HEK293 (cell line): ENCODE measurements around the gene YIPF3.

Experiments used
- CTCF ChIA-PET: fragments of 350-600 bp; formaldehyde crosslinking; extraction: SDS; loops from one replicate; lab custom pipeline; 2021; ENCODE audit warnings: antibody characterized with exemption; lab: Yijun Ruan, JAX
- POLR2A ChIA-PET: fragments of 300-600 bp; formaldehyde crosslinking; extraction: SDS; loops from one replicate; lab custom pipeline; 2020; ENCODE audit warnings: antibody characterized with exemption, inconsistent platforms; lab: Yijun Ruan, JAX
- H3K27ac ChIP-seq: fragments of 200-500 bp; sonication (Bioruptor generic); 2 replicates; pipeline ENCODE4 v1.5.1; 2014; ENCODE audit warnings: low read depth, low read length, control low read depth, inconsistent platforms; ENCODE audit errors: extremely low read depth
- H3K36me3 ChIP-seq, 2 experiments: fragments of 200-500 bp in 1 of 2; sonication (Bioruptor generic) in 1 of 2; 1 replicate in 1 of 2; 2 replicates in 1 of 2; pipeline ENCODE4 v1.5.1; 2014 to 2017; ENCODE audit warnings: inconsistent platforms in 2 of 2, low read length in 2 of 2; ENCODE audit not compliant: control insufficient read depth in 2 of 2, insufficient read depth in 1 of 2
- H3K4me1 ChIP-seq: fragments of 200-500 bp; sonication (Bioruptor generic); 2 replicates; pipeline ENCODE4 v1.5.1; 2014; ENCODE audit warnings: mild to moderate bottlenecking, low read length, inconsistent platforms; ENCODE audit not compliant: control insufficient read depth, insufficient read depth
- H3K4me3 ChIP-seq: 2 replicates; pipeline ENCODE4 v1.5.1; 2011; ENCODE audit warnings: low read depth, mild to moderate bottlenecking, control low read depth, low read length, moderate library complexity
- H3K9me3 ChIP-seq: fragments of 200-500 bp; sonication (Bioruptor generic); 2 replicates; pipeline ENCODE4 v1.5.1; 2014; ENCODE audit warnings: low read depth, low read length, inconsistent platforms; ENCODE audit not compliant: control insufficient read depth, insufficient read depth
- BCL11B ChIP-seq: fragments of 450-650 bp; formaldehyde crosslinking; IDR thresholded peaks from 2 replicates; pipeline ENCODE4 v1.5.1; 2016; ENCODE audit warnings: low read depth, missing biosample characterization, missing genetic modification characterization
- FEZF1 ChIP-seq: fragments of 450-650 bp; formaldehyde crosslinking; IDR thresholded peaks from 2 replicates; pipeline ENCODE4 v1.5.1; 2016; ENCODE audit warnings: missing biosample characterization, missing genetic modification characterization
- GLI2 ChIP-seq: fragments of 450-650 bp; formaldehyde crosslinking; IDR thresholded peaks from 2 replicates; pipeline ENCODE4; 2017; ENCODE audit warnings: missing biosample characterization, missing genetic modification characterization, low read depth, borderline replicate concordance
- HOXC10 ChIP-seq: sonication (generic); formaldehyde crosslinking; IDR thresholded peaks from 2 replicates; pipeline ENCODE4 v1.8.1; 2023; ENCODE audit warnings: mild to moderate bottlenecking, missing genetic modification reagents
- MEIS1 ChIP-seq: sonication (generic); formaldehyde crosslinking; IDR thresholded peaks from 2 replicates; pipeline ENCODE4 v1.8.1; 2022; ENCODE audit warnings: missing genetic modification reagents, mild to moderate bottlenecking, borderline replicate concordance
- OSR2 ChIP-seq: fragments of 450-650 bp; formaldehyde crosslinking; IDR thresholded peaks from 2 replicates; pipeline ENCODE4 v1.5.1; 2016; ENCODE audit warnings: missing biosample characterization, missing genetic modification characterization
- OVOL3 ChIP-seq: fragments of 450-650 bp; formaldehyde crosslinking; IDR thresholded peaks from 2 replicates; pipeline ENCODE4 v1.5.1; 2016; ENCODE audit warnings: missing biosample characterization, missing genetic modification characterization
- PATZ1 ChIP-seq: fragments of 450-650 bp; formaldehyde crosslinking; IDR thresholded peaks from 2 replicates; pipeline ENCODE4 v1.5.1; 2016; ENCODE audit warnings: missing biosample characterization, missing genetic modification characterization
- SP2 ChIP-seq: fragments of 450-650 bp; formaldehyde crosslinking; IDR thresholded peaks from 2 replicates; pipeline ENCODE4 v1.5.1; 2016; ENCODE audit warnings: missing biosample characterization, missing genetic modification characterization
- SP3 ChIP-seq: fragments of 450-650 bp; formaldehyde crosslinking; IDR thresholded peaks from 2 replicates; pipeline ENCODE4 v1.5.1; 2016; ENCODE audit warnings: missing biosample characterization, missing genetic modification characterization
- YY2 ChIP-seq: fragments of 450-650 bp; formaldehyde crosslinking; IDR thresholded peaks from 2 replicates; pipeline ENCODE4 v1.5.1; 2016; ENCODE audit warnings: missing biosample characterization, missing genetic modification characterization
- ZBTB20 ChIP-seq: fragments of 450-650 bp; formaldehyde crosslinking; IDR thresholded peaks from 2 replicates; pipeline ENCODE4 v1.5.1; 2016; ENCODE audit warnings: missing biosample characterization, missing genetic modification characterization
- ZFP69B ChIP-seq: fragments of 450-650 bp; formaldehyde crosslinking; IDR thresholded peaks from 2 replicates; pipeline ENCODE4 v1.5.1; 2016; ENCODE audit warnings: missing biosample characterization, missing genetic modification characterization
- ZNF121 ChIP-seq: fragments of 450-650 bp; formaldehyde crosslinking; IDR thresholded peaks from 2 replicates; pipeline ENCODE4 v1.5.1; 2016; ENCODE audit warnings: missing biosample characterization, missing genetic modification characterization
- ZNF184 ChIP-seq: fragments of 450-650 bp; IDR thresholded peaks from 2 replicates; pipeline ENCODE4 v1.5.1; 2018; ENCODE audit warnings: missing biosample characterization, mild to moderate bottlenecking, missing genetic modification characterization
- ZNF223 ChIP-seq: fragments of 450-650 bp; formaldehyde crosslinking; IDR thresholded peaks from 2 replicates; pipeline ENCODE4 v1.5.1; 2016; ENCODE audit warnings: missing biosample characterization, missing genetic modification characterization
- ZNF248 ChIP-seq: fragments of 450-650 bp; formaldehyde crosslinking; IDR thresholded peaks from 2 replicates; pipeline ENCODE4 v1.5.1; 2017; ENCODE audit warnings: missing biosample characterization, missing genetic modification characterization
- ZNF324 ChIP-seq: fragments of 450-650 bp; formaldehyde crosslinking; IDR thresholded peaks from 2 replicates; pipeline ENCODE4 v1.5.1; 2016; ENCODE audit warnings: missing biosample characterization, missing genetic modification characterization
- ZNF433 ChIP-seq: fragments of 450-650 bp; formaldehyde crosslinking; IDR thresholded peaks from 2 replicates; pipeline ENCODE4 v1.5.1; 2016; ENCODE audit warnings: missing biosample characterization, missing genetic modification characterization, low read depth
- ZNF488 ChIP-seq: fragments of 450-650 bp; formaldehyde crosslinking; IDR thresholded peaks from 2 replicates; pipeline ENCODE4 v1.5.1; 2016; ENCODE audit warnings: missing biosample characterization, missing genetic modification characterization
- ZNF558 ChIP-seq: fragments of 450-650 bp; formaldehyde crosslinking; IDR thresholded peaks from 2 replicates; pipeline ENCODE4 v1.5.1; 2016; ENCODE audit warnings: missing biosample characterization, missing genetic modification characterization
- ZNF600 ChIP-seq: fragments of 450-650 bp; formaldehyde crosslinking; IDR thresholded peaks from 2 replicates; pipeline ENCODE4 v1.5.1; 2016; ENCODE audit warnings: missing biosample characterization, missing genetic modification characterization
- ZNF704 ChIP-seq: fragments of 450-650 bp; formaldehyde crosslinking; IDR thresholded peaks from 2 replicates; pipeline ENCODE4 v1.5.1; 2016; ENCODE audit warnings: missing biosample characterization, missing genetic modification characterization
- ZSCAN23 ChIP-seq: fragments of 450-650 bp; formaldehyde crosslinking; IDR thresholded peaks from 2 replicates; pipeline ENCODE4 v1.5.1; 2016; ENCODE audit warnings: missing biosample characterization, missing genetic modification characterization
- TF ChIP-seq, protein P1 (sequence below): fragments of 450-650 bp; formaldehyde crosslinking; IDR thresholded peaks from 2 replicates; pipeline ENCODE4 v1.5.1; 2016; ENCODE audit warnings: missing biosample characterization, missing genetic modification characterization

YIPF3 gene

DNA sequence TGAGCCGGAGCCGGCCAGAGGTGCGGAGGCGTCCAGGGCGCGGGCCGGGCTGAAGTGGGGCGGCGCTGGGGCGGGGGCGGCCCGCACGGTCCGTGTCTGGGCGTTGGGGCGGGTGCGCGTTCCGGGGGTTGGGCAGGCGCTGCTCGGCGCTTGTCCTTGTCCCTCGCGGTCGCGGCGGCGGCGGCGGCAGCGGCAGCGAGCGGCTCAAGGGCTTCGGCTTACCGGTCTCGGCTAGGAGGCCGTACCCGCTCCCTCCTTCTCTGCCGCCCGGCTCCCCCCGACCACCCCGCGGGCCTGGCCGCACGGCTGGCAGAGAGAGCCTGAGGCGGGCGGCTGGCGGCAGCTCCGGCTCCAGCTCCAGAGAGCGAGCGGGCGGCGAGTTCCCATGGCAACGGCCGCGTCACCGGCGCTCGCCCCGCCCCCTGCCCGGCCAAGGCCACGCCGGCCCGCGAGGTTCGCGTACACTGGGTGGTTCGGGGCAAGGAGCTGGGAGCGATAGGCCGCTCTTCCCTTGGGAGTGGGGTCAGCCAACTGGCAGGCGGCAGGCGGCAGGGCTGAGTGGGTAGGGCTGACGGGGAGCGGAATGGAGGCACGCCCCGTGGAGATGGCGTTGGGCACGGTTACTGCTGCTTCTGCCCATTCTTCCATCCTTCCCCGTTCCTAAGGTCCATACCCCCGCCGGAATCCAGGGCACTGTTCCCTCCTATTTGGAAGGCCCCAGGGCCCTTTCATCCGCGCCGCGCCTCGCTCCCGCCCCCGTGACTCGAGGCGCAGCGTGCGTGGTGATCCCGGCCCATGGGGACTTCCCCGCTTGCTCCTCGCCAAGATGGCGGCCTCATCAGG lies 6.5 kb downstream of the YIPF3 start, which contains the start of gene LRRC73 (continued):
- no peak for TF ChIP-seq FEZF1 (tag by site-specific recombination)
- no peak for TF ChIP-seq ZNF248
- no peak for TF ChIP-seq ZNF704
- no peak for TF ChIP-seq ZNF488 (tag by site-specific recombination)

- H3K9me3 ChIP-seq = no peaks in the 10 kb centered on the region
- H3K4me3 ChIP-seq = peak overlapping the region; percentile 51
- ChIA-PET CTCF (interaction anchor here (0.6 to 8.5 kb wide), 10 partner anchors 9 to 513 kb away, joined by 3 to 142 read pairs (median 4); partner anchors contain the start of genes DLK2 and ZNF318), POLR2A (interaction anchor here (0.6 to 2.2 kb wide), 11 partner anchors 8 to 599 kb away, joined by 3 to 8 read pairs (median 4); partner anchors contain the start of genes ABCC10, KLHDC3, TJAP1 and VEGFA)
- H3K36me3 ChIP-seq = peaks cover 10 to 55% of the 10 kb centered on the region in 2 experiments
- H3K4me1 ChIP-seq = no peaks in the 10 kb centered on the region
- no peak overlapping the region; the same call in 1 of the 2 replicates for H3K27ac ChIP-seq
- peak; percentile 65; the same call in 1 of the 2 replicates for TF ChIP-seq ZBTB20 (tag by site-specific recombination)
- TF ChIP-seq ZNF600 = peak; percentile 82
- TF ChIP-seq SP3 (tag by site-specific recombination) = no peak
- TF ChIP-seq GLI2 (tag by site-specific recombination) = no peak
- TF ChIP-seq ZNF433 (tag by site-specific recombination) = no peak
- TF ChIP-seq, protein P1, sequence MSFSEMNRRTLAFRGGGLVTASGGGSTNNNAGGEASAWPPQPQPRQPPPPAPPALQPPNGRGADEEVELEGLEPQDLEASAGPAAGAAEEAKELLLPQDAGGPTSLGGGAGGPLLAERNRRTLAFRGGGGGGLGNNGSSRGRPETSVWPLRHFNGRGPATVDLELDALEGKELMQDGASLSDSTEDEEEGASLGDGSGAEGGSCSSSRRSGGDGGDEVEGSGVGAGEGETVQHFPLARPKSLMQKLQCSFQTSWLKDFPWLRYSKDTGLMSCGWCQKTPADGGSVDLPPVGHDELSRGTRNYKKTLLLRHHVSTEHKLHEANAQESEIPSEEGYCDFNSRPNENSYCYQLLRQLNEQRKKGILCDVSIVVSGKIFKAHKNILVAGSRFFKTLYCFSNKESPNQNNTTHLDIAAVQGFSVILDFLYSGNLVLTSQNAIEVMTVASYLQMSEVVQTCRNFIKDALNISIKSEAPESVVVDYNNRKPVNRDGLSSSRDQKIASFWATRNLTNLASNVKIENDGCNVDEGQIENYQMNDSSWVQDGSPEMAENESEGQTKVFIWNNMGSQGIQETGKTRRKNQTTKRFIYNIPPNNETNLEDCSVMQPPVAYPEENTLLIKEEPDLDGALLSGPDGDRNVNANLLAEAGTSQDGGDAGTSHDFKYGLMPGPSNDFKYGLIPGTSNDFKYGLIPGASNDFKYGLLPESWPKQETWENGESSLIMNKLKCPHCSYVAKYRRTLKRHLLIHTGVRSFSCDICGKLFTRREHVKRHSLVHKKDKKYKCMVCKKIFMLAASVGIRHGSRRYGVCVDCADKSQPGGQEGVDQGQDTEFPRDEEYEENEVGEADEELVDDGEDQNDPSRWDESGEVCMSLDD (tag by site-specific recombination) = peak; percentile 75; the same call in 1 of the 2 replicates
- 0 out of 2 replicates have a peak, but pooled peaks have one; percentile 35 for TF ChIP-seq HOXC10 (CRISPR knock-in tag)
- TF ChIP-seq ZNF324 (tag by site-specific recombination) = no peak
- TF ChIP-seq PATZ1 (tag by site-specific recombination) = peak; percentile 41; the same call in 1 of the 2 replicates
- TF ChIP-seq MEIS1 (CRISPR knock-in tag) = no peak
- TF ChIP-seq OVOL3 (tag by site-specific recombination) = no peak
- no peak for TF ChIP-seq ZFP69B (tag by site-specific recombination)
- TF ChIP-seq BCL11B = no peak
- TF ChIP-seq ZSCAN23 (tag by site-specific recombination) = no peak
- TF ChIP-seq SP2 (tag by site-specific recombination) = no peak
- no peak for TF ChIP-seq ZNF184 (tag by site-specific recombination)
- no peak for TF ChIP-seq ZNF558 (tag by site-specific recombination)
- TF ChIP-seq ZNF121 (tag by site-specific recombination) = no peak
- TF ChIP-seq YY2 = no peak
- TF ChIP-seq ZNF223 = peak; percentile 86
- no peak for TF ChIP-seq OSR2 (tag by site-specific recombination)
Measured at GRCh38 chr6:43509142-43509983, 7.4 kb downstream of the YIPF3 start.
